ENCODE results near the gene SDC1.

Gene SDC1

DNA sequence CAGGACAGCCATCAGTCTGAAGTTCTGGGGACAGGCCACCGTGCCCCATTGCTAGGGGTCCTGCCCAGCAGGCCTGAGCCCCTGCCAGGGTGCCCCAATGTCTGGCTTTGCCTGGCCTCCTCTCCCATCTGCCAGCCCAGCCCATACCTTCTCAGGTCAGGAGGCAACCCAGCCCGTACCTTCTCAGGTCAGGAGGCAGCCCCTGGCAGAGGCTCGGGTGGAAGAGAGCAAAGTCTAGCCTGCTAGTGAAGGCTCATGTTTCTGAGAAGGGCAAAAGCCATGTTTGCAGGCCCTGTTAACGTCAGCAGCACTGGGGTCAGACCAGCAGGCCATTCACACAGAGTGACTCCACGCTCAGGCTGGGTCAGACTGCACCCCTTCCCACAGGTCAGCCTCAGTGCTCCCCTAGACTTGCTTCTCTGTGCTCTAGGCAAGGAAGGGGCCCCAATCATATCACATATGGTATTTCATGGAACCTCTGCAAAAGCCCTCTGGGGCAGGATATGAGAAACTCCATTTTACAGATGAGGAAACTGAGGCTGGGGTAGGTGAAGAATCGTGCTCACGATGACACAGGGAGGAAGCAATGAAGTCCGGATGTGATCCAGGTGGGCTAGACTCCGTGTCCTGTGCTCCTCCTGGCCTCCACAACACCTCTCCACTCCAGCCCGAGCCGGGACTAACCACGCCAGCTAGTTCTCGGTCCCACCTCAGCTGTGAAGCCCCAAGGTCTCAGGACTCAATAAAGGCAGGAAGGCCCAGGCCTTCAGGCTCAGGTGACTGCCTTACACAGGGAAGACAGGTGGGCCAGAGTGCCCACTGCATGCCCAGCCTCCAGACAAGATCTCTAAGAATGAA, 9.5 kb downstream of the SDC1 start:
- TF ChIP-seq CREB1 (IDR thresholded peaks at IDR 0.05; ENCODE audit: low read depth) (no peak), EGR1 (IDR thresholded peaks at IDR 0.05) (no peak)

DNA sequence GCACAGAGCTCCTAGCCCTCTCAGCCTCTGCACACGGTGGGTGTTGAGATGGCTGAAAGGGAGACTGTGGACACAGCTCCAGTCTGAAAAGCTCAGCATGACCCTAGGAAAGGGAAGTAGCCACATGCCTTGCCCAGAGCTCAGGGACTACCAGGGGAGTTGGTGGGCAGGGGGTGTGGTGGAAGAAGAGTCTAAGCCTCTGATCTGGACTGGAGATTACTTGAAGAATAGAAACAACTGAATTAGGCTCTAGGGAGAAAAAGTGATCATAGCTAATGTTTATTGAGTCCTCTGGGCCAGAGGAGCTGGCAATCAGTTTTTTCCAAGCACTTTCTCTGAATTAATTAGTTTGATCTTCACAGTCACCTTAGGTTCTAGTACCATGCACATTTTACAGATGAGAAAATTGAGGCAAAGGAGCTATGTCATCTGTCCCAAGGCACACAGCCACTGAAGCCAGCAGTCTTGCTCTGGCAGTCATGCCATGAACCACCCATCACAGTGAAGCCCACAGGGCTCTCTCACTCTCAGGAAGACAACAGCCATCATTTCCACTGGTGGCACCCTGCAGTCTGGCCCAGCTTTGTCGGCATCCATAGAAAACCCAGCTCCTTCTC, 10.3 kb downstream of the SDC1 start:
- no peak for TF ChIP-seq EP300 (IDR thresholded peaks at IDR 0.05; ENCODE audit: borderline replicate concordance)
- no peak for TF ChIP-seq TEAD4 (IDR thresholded peaks at IDR 0.05)
- TF ChIP-seq, protein P1, sequence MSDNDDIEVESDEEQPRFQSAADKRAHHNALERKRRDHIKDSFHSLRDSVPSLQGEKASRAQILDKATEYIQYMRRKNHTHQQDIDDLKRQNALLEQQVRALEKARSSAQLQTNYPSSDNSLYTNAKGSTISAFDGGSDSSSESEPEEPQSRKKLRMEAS (IDR thresholded peaks at IDR 0.05), result no peak
- TF ChIP-seq NFIC (IDR thresholded peaks at IDR 0.05), result no peak
- no peak for TF ChIP-seq USF1 (IDR thresholded peaks at IDR 0.05)

DNA sequence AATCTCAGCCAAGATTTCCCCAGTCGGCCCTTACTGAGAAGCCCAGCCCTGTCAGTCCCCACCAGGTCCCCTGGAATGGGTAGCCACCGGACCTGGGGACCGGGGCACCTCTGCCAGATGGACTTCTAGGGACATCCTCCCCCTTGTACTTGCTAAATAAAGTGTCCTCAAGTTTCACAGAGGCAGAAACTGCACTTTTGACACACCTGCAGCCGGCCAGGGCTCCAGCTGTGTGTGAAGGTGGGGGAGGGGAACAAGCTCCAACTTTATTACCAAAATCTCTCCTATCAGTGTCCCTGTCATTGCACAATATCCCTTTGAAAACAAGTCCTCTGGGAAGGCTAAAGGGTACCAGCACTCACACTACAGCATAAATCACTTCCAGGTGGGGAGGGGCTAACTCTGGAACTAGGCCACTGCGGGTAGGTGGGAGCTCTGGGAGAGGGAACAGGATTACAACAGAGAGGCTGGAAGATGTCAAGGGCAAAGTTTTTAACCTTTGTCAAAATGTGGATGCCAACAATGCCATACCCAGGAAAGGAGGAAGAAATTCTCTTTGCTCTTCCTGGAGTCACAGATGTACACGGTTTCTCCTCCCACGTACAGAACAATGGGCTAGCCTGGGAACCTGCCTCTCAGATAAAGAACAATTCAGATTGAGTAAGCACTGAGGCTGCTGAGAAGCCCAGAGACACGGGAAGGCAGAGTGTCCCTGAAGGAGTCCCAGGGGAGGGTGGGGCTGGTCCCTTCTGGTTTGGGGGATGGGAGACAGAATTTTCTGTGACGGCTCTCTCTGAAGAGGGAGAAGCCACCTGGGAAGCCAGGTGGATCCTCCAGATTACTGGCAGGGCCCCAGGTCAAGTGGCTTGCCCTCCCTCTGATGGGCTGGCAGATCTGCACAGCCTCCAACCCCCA, 11.0 kb downstream of the SDC1 start:
- TF ChIP-seq TEAD4 (IDR thresholded peaks at IDR 0.05) (no peak), TAF1 (IDR thresholded peaks at IDR 0.05; ENCODE audit: low read depth) (no peak), EP300 (IDR thresholded peaks at IDR 0.05; ENCODE audit: borderline replicate concordance) (no peak), TCF12 (IDR thresholded peaks at IDR 0.05; ENCODE audit: low read depth) (no peak), USF1 (IDR thresholded peaks at IDR 0.05) (no peak), ZBTB7A (IDR thresholded peaks at IDR 0.05; ENCODE audit: low read depth) (no peak), RAD21 (IDR thresholded peaks at IDR 0.05; ENCODE audit: low read depth) (no peak), FOXM1 (IDR thresholded peaks at IDR 0.05; ENCODE audit: borderline replicate concordance, low read depth) (no peak), CREB1 (IDR thresholded peaks at IDR 0.05; ENCODE audit: low read depth) (no peak), CEBPB (IDR thresholded peaks at IDR 0.05) (no peak), YY1 (IDR thresholded peaks at IDR 0.05; ENCODE audit: low read depth) (no peak), NFIC (IDR thresholded peaks at IDR 0.05) (no peak), EGR1 (IDR thresholded peaks at IDR 0.05) (no peak)
- TF ChIP-seq, protein P1 (IDR thresholded peaks at IDR 0.05), result no peak

DNA sequence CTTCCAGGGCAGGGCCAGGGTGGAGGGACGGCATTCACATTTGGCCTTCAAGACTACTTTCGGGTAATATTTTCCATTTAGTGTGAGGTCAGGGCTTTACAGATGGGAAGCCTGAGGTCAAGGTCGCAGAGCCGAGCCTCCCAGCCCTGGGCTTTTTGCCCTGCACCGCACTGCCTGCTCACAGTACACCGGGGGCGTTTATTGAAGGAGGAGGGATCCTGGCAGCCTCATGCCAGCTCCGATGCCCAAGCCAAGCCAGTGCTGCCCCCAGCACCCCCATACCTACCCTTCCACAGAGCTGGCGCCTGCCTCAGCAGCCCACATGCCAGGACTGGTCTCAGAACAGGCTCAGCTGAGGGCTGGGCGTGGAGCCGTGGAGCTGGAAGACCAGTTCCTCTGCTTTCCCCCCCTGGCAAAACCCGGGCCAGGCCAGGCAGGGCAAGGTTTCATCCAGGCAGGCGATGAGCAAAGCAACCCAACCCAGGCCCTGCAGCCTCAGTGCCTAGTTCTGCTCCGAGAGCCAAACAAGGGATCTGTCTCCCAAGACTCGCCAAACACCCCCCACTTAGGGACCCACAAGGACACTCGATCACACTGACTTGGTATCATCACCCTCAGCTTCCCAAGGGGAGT, 11.9 kb downstream of the SDC1 start:
- no peak for TF ChIP-seq FOXM1 (IDR thresholded peaks at IDR 0.05; ENCODE audit: borderline replicate concordance, low read depth)

- no peak for TF ChIP-seq TCF12 (IDR thresholded peaks at IDR 0.05; ENCODE audit: low read depth)
Observed at GRCh38 chr2:20212459-20212870, 12.5 kb downstream of the SDC1 start.

GRCh38 chr2:20211860-20212458, 13.0 kb downstream of the SDC1 start:
- TF ChIP-seq ZBTB7A (IDR thresholded peaks at IDR 0.05; ENCODE audit: low read depth) (no peak), CEBPB (IDR thresholded peaks at IDR 0.05) (no peak), REST (IDR thresholded peaks at IDR 0.05; ENCODE audit: low read depth) (no peak), TEAD4 (IDR thresholded peaks at IDR 0.05) (no peak), TAF1 (IDR thresholded peaks at IDR 0.05; ENCODE audit: low read depth) (no peak), NFIC (IDR thresholded peaks at IDR 0.05) (no peak), USF1 (IDR thresholded peaks at IDR 0.05) (no peak), RAD21 (IDR thresholded peaks at IDR 0.05; ENCODE audit: low read depth) (no peak), CREB1 (IDR thresholded peaks at IDR 0.05; ENCODE audit: low read depth) (no peak), YY1 (IDR thresholded peaks at IDR 0.05; ENCODE audit: low read depth) (no peak), TCF12 (IDR thresholded peaks at IDR 0.05; ENCODE audit: low read depth) (no peak), EGR1 (IDR thresholded peaks at IDR 0.05) (no peak), FOXM1 (IDR thresholded peaks at IDR 0.05; ENCODE audit: borderline replicate concordance, low read depth) (no peak), EP300 (IDR thresholded peaks at IDR 0.05; ENCODE audit: borderline replicate concordance) (no peak)
- TF ChIP-seq, protein P1 (IDR thresholded peaks at IDR 0.05), result no peak
